GM19452 (cell line): Measurements from ENCODE around the gene MINDY2.
"Not testable (repeated sequence)": the region's sequence is repeated elsewhere in the genome, so short reads cannot be mapped to it uniquely, and the experiment has no call there.

ENCODE experiments used
- ATAC-seq: cut with Tn5 transposase; IDR thresholded peaks from one replicate; pipeline ENCODE4 v1.9.1; 2021; ENCODE audit not compliant: unreplicated experiment

MINDY2 gene

GRCh38 chr15:58749532-58750337 lies 21.4 kb upstream of the MINDY2 start, which contains the start of gene ADAM10:
Gene ADAM10 (minus strand): TSS chr15:58749707. CDS start chr15:58749534, 173 bp downstream.
- peak; percentile 85 for ATAC-seq

- ATAC-seq: no peak
Measured at GRCh38 chr15:58752716-58753115, 18.4 kb upstream of the MINDY2 start.

- ATAC-seq: no peak
Measured at GRCh38 chr15:58755350-58755749, 15.8 kb upstream of the MINDY2 start.

- ATAC-seq: no peak
Measured at GRCh38 chr15:58755956-58756355, 15.1 kb upstream of the MINDY2 start.

GRCh38 chr15:58758141-58758540 lies 13.0 kb upstream of the MINDY2 start:
- ATAC-seq: no peak

- ATAC-seq: no peak
Measured at GRCh38 chr15:58760385-58761009, 10.6 kb upstream of the MINDY2 start.

- ATAC-seq: no peak
Measured at GRCh38 chr15:58761010-58761388, 10.1 kb upstream of the MINDY2 start.

- ATAC-seq: no peak
Measured at GRCh38 chr15:58762285-58762684, 8.8 kb upstream of the MINDY2 start.

- ATAC-seq: no peak
Measured at GRCh38 chr15:58762731-58763130, 8.4 kb upstream of the MINDY2 start.

- no peak for ATAC-seq
Measured at GRCh38 chr15:58764468-58764867, 6.6 kb upstream of the MINDY2 start.

GRCh38 chr15:58766290-58766689 lies 4.8 kb upstream of the MINDY2 start:
- no peak for ATAC-seq

DNA sequence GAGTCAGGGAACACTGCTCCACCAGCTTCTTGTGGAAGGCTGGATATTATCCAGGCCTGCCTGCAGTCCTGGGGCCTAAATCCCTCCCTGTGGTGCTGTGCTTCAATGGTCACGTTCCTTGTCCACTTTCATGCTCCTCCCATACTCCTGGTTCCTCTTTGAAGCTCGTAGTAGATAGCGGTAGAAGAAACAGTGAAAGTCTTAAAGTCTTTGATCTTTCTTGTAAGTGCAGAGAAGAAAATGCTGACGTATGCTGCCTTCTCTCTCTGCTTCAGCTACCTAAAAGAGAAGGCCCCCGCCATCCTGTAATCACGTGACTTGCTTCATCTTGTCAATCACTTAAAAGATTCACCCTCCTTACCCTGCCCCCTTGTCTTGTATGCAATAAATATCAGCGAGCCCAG lies 2.5 kb upstream of the MINDY2 start:
- not testable (repeated sequence) for ATAC-seq

DNA sequence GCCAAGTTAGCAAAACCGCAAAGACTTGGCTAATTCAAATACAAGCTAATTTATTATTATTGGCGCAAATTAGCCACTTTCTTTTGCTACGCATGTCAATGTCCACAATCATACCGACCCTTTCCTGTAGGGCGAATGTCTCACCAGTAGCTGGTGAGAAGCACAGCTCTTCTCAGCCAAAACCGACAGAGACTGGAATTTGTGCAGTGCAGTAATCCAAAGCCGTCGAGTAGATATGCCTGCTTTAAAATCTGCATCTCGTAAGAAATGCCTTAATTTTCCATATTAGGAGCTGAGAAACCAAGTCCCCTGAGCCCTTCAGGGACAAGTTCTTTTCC lies 614 bp upstream of the MINDY2 start:
- peak; percentile 11 for ATAC-seq

GRCh38 chr15:58771621-58772250 lies 634 bp downstream of the MINDY2 start:
- ATAC-seq: peak; percentile 2

- no peak for ATAC-seq
Measured at GRCh38 chr15:58773024-58773423, 1.9 kb downstream of the MINDY2 start.

DNA sequence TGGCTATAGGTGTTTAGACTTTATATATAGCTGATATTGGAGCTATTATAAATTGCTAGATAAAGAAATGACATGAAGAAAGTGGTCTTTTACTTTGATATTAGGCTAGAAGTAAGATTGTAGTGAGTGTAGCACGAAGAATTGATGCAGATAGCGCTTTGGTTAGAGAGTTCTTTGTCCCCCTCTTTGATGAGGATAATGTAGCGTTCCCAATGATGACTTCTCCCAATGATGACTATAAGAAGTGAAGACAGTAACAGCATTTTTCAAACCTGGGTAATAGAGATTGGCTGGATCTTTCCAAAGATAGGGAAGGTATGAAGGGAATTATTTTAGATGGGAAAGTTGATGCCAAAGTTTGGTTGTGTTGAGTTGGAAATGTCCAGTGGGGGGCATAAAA lies 4.3 kb downstream of the MINDY2 start:
- ATAC-seq: no peak

- no peak for ATAC-seq
Measured at GRCh38 chr15:58777107-58777506, 6.0 kb downstream of the MINDY2 start.

DNA sequence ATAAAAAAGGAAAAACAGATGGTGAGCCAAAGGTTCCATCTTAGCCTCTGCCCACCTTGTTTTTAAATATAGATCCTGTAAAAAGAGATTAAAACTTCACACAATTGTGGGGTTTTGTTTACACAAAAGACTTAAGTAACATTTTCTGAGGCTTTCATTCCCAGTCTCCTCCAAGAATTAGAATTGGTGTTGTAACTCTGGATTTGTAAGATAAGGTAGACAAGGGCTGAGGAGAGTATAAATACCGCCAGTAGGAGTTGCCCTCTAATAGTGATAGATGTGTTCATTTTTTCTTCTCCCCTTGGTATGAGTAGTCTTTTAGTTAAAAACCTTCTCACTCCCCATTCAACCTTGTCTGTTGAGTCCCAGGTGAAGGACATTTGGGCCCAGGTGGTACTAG lies 8.5 kb downstream of the MINDY2 start:
- ATAC-seq: no peak

GRCh38 chr15:58785355-58785754 lies 14.3 kb downstream of the MINDY2 start:
- ATAC-seq: no peak

GRCh38 chr15:58788056-58788710 lies 17.1 kb downstream of the MINDY2 start:
- ATAC-seq: no peak

GRCh38 chr15:58793862-58794261 lies 22.8 kb downstream of the MINDY2 start:
- ATAC-seq: no peak

DNA sequence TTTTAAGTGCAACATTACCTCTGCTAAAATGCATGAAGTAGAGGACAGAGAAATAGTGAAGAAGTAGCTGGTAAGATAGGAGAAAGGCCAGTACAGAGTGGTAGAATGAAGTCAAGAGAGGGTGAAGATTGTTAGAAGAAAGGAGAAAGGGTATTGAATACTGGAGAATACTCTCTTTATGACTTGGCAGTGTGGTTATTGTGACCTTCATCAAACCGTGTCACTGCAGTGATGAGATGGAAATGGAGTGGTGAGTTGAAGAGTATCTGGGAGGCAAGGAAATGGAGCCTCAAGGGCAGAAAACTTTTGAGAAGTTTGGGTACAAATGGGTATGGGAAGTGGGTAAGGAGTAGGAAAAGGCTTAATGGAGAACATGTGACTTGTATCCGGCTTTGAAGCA lies 24.7 kb downstream of the MINDY2 start:
- no peak for ATAC-seq
